ENCODE results near the gene XRRA1. TPM values are rescaled to one million over a fixed set of nuclear protein-coding genes. Genes with fewer than 3 reads are reported as not detected.

Gene XRRA1
- total and polyA plus RNA-seq, 2 of the 4 experiments (the other 2 are of a cell fraction) = 5.4 to 6.3 TPM

DNA sequence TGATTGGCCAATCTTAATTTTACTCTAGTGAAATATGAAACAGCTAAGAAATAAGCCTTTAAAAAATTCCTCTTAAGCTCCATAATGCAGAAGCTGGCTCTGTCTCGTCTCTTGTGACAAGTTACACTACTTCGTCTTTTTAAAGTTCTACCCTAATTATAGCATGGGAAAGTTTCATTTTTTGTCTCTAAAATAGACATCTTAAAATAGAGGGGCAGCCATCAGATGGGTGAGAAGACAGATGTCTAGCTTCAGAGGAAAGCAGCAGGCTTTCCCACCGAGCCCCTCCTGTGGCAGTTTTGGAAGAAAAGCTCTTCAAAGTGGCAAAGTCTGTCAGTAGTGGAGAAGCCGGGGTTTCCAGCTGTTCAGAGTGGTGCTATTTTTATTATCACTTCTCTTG, 39.5 kb downstream of the XRRA1 start:
- no peak overlapping the region for H3K18ac ChIP-seq (ENCODE audit: low read depth, low read length)
- ChIA-PET CTCF (no interaction called here), POLR2A (ENCODE audit: unreplicated experiment) (no interaction called here)
- no peak overlapping the region for H2BK5ac ChIP-seq (ENCODE audit: low read depth, low read length, poor library complexity, severe bottlenecking)
- WGBS, 2 experiments (ENCODE audit: extremely low coverage in 2 of 2, insufficient read length in 1 of 2) = 40% methylated on average over 1 of the region's 4 CpGs; no CpG with 5 or more reads in 1 of the 2 experiments
- no peak overlapping the region for H2BK15ac ChIP-seq (ENCODE audit: low read depth, low read length)
- peaks cover 10% of the 10 kb centered on the region for H3K36me3 ChIP-seq (ENCODE audit: control insufficient read depth, insufficient read depth, low read length)
- no peaks in the 10 kb centered on the region for H3K27me3 ChIP-seq (ENCODE audit: control insufficient read depth, insufficient read depth, low read length)
- H4K5ac ChIP-seq (ENCODE audit: low read depth, low read length) = no peak overlapping the region
- no peak overlapping the region for H3K9ac ChIP-seq (ENCODE audit: low read depth, low read length)
- no peaks in the 10 kb centered on the region for H3K79me1 ChIP-seq (ENCODE audit: low read depth in 1 of 2, low read length in 2 of 2)
- no peak overlapping the region for H3K4ac ChIP-seq (ENCODE audit: low read depth, low read length)
- no peak overlapping the region for H3K23ac ChIP-seq (ENCODE audit: low read depth, low read length)
- no peak overlapping the region for H3K4me2 ChIP-seq (ENCODE audit: low read depth, low read length)
- H3K4me1 ChIP-seq (ENCODE audit: control insufficient read depth, insufficient read depth, low read length) = no peaks in the 10 kb centered on the region
- H2BK120ac ChIP-seq (ENCODE audit: low read depth, low read length) = no peak overlapping the region
- DNase-seq (no peak), ATAC-seq (ENCODE audit: low read depth) (no peak)
- no peaks in the 10 kb centered on the region for H4K20me1 ChIP-seq (ENCODE audit: insufficient read depth, low read length)
- no peaks in the 10 kb centered on the region for H3K9me3 ChIP-seq (ENCODE audit: control insufficient read depth, insufficient read depth, low read length)
- in situ Hi-C loops (cut with MboI; ENCODE audit: low sequenced_read_pairs) (no loop called here), intact Hi-C loops (cut with micrococcal nuclease) (no loop called here), dilution Hi-C loops (cut with HindIII; ENCODE audit: low sequenced_read_pairs, unreplicated experiment) (no loop called here)
- no peak overlapping the region for H4K8ac ChIP-seq (ENCODE audit: low read depth in 2 of 2, low read length in 2 of 2)
- no peak overlapping the region for H2AK9ac ChIP-seq (replicated peaks; ENCODE audit: low read depth, low read length, poor library complexity)
- no peak overlapping the region for H2AK5ac ChIP-seq (ENCODE audit: low read depth, low read length)
- no peak for TF ChIP-seq CHD1 (IDR thresholded peaks at IDR 0.05; ENCODE audit: low read depth, low read length)
- TF ChIP-seq ELK1 (IDR thresholded peaks at IDR 0.05; ENCODE audit: borderline replicate concordance, low read depth, low read length) = no peak
- TF ChIP-seq USF2 (IDR thresholded peaks at IDR 0.05; ENCODE audit: low read depth, low read length) = no peak
- TF ChIP-seq CEBPB (IDR thresholded peaks at IDR 0.05; ENCODE audit: low read depth, low read length) = no peak
- no peak for TF ChIP-seq RAD21 (IDR thresholded peaks at IDR 0.05; ENCODE audit: low read length)
- H2AFZ ChIP-seq (replicated peaks; ENCODE audit: low read length, poor library complexity) = no peak overlapping the region
- H3K9me1 ChIP-seq (ENCODE audit: insufficient read depth, low read length) = peaks cover 7% of the 10 kb centered on the region; the same call in 1 of the 2 replicates
- no TSS peak for BruUV-seq (replicated peaks)
- no peak overlapping the region for H4K91ac ChIP-seq (ENCODE audit: insufficient read depth, low read depth, low read length)
- no peak overlapping the region for H3K4me3 ChIP-seq (ENCODE audit: insufficient read depth, low read depth, low read length)
- H3K14ac ChIP-seq (replicated peaks; ENCODE audit: low read depth, low read length) = no peak overlapping the region
- H2BK20ac ChIP-seq (ENCODE audit: low read depth, low read length) = no peak overlapping the region
- no peak overlapping the region for H3K56ac ChIP-seq (ENCODE audit: extremely low read depth, insufficient read depth, low read length)
- no peak overlapping the region for H3K27ac ChIP-seq (ENCODE audit: insufficient read depth, low read length)
